GM19023 (cell line): ENCODE results near the gene AFF3.
"Not testable (repeated sequence)": the region's sequence is repeated elsewhere in the genome, so short reads cannot be mapped to it uniquely, and the experiment has no call there.

Source experiments
- ATAC-seq: cut with Tn5 transposase; IDR thresholded peaks from one replicate; pipeline ENCODE4 v1.9.1; 2021; ENCODE audit warnings: mild to moderate bottlenecking, moderate library complexity; ENCODE audit not compliant: unreplicated experiment

Gene AFF3

GRCh38 chr2:99522157-99522556, 620.2 kb downstream of the AFF3 start:
- no peak for ATAC-seq

GRCh38 chr2:99520813-99521212, 621.6 kb downstream of the AFF3 start:
- no peak for ATAC-seq

GRCh38 chr2:99520195-99520594, 622.2 kb downstream of the AFF3 start:
- no peak for ATAC-seq

GRCh38 chr2:99514357-99514756, 628.0 kb downstream of the AFF3 start:
- no peak for ATAC-seq

DNA sequence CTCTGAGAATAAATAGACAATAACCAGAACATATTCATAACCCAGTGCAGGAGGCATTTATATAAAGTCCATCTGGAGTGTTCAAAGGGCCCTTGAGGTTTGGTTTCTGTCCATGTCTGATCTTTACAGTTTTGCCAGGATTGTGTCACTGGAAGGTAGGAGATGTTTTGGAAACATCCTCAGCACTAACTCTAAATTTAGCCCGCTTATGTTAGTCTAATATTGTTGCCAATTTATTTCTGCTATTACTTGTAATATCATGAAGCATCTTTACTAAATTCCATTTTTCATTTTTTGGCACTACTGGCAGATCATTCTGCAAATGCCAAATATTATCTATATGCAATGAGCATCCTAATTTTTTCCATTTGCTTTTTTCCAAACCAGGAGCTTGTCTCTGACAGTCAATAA, 630.2 kb downstream of the AFF3 start:
- no peak for ATAC-seq

DNA sequence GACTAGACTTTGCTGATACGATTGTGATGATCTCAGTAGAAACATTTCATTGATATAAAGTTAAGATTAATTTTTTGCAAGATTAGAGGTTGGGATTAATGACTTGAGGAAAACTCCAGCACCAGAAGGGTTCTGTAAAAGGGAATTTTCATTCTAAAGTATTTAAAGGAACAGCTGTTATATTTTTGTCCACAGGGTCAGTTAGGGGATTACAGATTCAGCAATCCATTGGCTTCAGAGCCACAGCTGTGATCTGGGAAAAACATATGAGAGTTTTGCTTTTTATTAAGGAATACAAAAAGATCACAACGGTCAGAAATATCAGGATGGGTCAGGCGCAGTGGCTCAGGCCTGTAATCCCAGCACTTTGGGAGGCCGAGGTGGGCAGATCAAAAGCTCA, 633.0 kb downstream of the AFF3 start:
- ATAC-seq = no peak

DNA sequence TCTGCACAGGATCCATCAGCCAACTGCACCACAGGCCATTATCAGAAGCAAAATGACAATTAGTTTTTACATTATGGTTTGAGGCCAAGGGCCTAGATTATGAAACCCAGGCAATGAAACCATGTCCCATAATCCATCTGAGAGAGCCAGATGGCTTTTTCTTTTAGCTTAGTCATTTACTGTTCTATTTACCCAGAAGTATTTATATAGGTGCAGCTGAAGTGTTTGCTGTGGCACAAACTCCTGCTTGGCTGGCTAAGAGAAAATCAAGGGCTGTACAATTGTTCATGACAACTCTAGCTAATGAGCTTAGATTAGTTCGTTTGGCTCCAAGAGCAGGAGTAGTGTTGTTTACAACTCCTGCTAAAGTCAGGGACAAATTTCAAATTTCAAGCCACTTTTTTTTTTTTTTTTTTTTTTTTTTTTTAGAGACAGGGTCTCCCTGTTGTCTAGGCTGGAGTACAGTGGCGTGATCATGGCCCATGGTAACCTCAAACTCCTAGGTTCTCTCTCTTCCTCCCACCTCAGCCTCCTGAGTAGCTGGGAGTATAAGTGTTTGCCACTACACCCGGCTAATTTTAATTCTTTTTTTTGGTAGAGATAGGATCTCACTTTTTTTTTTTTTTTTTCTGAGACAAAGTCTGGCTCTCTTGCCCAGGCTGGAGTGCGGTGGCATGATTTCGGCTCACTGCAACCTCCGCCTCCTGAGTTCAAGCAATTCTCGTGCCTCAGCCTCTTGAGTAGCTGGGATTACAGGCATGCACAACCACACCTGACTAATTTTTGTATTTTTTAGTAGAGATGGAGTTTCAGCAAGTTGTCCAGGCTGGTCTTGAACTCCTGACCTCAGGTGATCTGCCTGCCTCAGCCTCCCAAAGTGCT, 634.2 kb downstream of the AFF3 start:
- no peak for ATAC-seq

DNA sequence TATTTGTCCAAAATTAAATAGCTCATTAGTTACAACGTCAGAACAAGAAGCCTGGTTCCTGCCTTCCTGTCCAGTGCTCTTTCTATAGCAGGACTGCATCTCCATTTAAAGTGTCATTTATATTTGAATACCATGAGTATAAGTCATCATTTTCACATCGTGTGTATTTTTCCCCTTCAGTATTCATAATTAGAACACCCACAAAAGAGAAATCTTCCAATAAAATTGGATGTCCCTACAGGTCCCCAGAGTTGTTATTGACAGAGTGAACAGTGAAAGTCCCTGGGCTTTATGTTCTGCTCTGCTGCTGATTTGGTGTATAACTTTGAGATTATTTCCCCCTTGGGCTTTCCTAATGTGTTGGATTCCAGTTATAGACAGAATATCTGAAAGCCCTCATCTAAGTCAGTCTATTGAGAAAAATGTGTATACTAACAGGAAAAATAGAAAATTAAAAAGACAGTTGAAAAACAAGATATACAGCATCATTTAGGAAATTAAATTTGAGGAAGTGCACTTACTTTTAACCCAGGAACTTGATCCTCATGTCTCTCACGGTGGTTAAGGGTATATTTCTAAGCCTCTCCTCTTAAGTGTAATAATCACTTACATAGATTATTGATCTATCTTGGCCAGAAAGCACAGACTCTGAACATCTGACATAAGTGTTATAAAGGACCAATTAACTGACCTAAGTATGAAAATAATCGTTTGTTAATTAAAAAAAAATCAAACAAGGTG, 637.4 kb downstream of the AFF3 start:
- ATAC-seq = no peak

DNA sequence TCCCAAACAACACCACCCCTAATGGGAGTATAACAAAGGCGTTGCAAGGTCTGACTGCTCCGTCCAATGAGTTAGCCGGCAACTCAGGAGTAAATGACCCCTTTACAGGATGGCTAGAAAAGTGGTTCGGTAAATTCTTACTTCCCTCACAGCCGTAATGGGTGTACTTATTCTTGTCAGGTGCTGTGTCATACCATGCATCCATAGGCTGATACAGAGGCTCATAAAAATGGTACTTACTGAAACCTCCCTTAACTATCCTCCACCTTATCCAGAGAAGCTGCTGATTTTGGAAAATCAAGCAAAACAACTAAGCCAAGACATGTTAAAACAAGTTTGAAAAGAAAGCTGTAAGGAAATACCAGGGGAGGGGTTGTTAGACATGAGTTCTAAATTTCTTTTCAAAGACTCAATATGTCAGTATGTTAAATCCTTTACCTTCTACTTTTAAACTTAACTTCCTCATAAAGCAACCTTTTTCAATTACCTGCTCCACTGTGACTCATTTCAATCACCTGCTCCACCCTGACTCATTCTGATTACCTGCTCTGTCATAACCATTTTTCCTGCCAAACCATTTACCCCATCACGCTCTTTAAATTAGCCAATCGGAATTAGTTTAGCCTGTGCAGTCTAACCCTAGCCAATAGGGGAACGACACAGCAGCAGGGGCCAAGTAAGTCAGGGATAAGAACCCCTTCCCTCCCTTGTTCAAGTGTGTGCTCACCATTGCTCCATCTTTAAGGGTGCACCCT, 638.6 kb downstream of the AFF3 start:
- not testable (repeated sequence) for ATAC-seq

GRCh38 chr2:99496021-99496420, 646.4 kb downstream of the AFF3 start:
- ATAC-seq = no peak
